AG04449 (cell line): ENCODE measurements around the gene CBLL1.

ENCODE experiments used
- CTCF ChIA-PET: fragments of 350-600 bp; formaldehyde crosslinking; extraction: SDS; loops from one replicate; lab custom pipeline; 2021; ENCODE audit warnings: antibody characterized with exemption; lab: Yijun Ruan, JAX
- POLR2A ChIA-PET: fragments of 400-600, 350-600 bp; formaldehyde crosslinking; extraction: SDS; loops from one replicate; lab custom pipeline; 2020; ENCODE audit warnings: antibody characterized with exemption, inconsistent platforms; lab: Yijun Ruan, JAX
- DNase-seq: peaks from one replicate; pipeline ENCODE4 v3.0.0-alpha.2; 2010; ENCODE audit warnings: low read depth, low spot score
- H3K4me3 ChIP-seq: 2 replicates; pipeline ENCODE4 v1.5.1; 2011; ENCODE audit warnings: low read depth, mild to moderate bottlenecking, control low read depth, low read length
- CTCF ChIP-seq: IDR thresholded peaks from one replicate; pipeline ENCODE4 v1.5.1; 2011; ENCODE audit warnings: mild to moderate bottlenecking, moderate library complexity, low read length, control low read depth, inconsistent platforms; ENCODE audit not compliant: insufficient read depth; ENCODE audit errors: missing control alignments

Gene CBLL1

GRCh38 chr7:107788216-107788615, 44.3 kb downstream of the CBLL1 start:
- no peak overlapping the region for H3K4me3 ChIP-seq
- DNase-seq, result no peak
- POLR2A ChIA-PET, result no interaction called here
- TF ChIP-seq CTCF, result no peak
- CTCF ChIA-PET, result interaction anchor here (0.9 kb wide), 1 partner anchor 17 kb away, joined by 3 read pairs; no protein-coding TSS in a partner anchor

GRCh38 chr7:107788662-107789061, 44.7 kb downstream of the CBLL1 start:
- H3K4me3 ChIP-seq, result no peak overlapping the region
- no peak for TF ChIP-seq CTCF
- DNase-seq, result no peak
- CTCF ChIA-PET, result no interaction called here
- POLR2A ChIA-PET, result no interaction called here

- no peak for DNase-seq
- POLR2A ChIA-PET, result no interaction called here
- CTCF ChIA-PET, result no interaction called here
- TF ChIP-seq CTCF, result no peak
- H3K4me3 ChIP-seq, result no peak overlapping the region
Measured at GRCh38 chr7:107789647-107790046, 45.7 kb downstream of the CBLL1 start.

GRCh38 chr7:107792364-107792763, 48.4 kb downstream of the CBLL1 start:
- TF ChIP-seq CTCF, result no peak
- no peak overlapping the region for H3K4me3 ChIP-seq
- CTCF ChIA-PET, result interaction anchor here (0.6 kb wide), 1 partner anchor 66 kb away, joined by 3 read pairs; no protein-coding TSS in a partner anchor
- no peak for DNase-seq
- POLR2A ChIA-PET, result no interaction called here

GRCh38 chr7:107799647-107800264, 55.8 kb downstream of the CBLL1 start:
- no peak for DNase-seq
- no peak for TF ChIP-seq CTCF
- no peak overlapping the region for H3K4me3 ChIP-seq
- CTCF ChIA-PET, result interaction anchor here (1.7 kb wide), 1 partner anchor 75 kb away, joined by 6 read pairs; no protein-coding TSS in a partner anchor
- POLR2A ChIA-PET, result no interaction called here

GRCh38 chr7:107803009-107803610, 59.2 kb downstream of the CBLL1 start, which contains the start of gene SLC26A3:
TSS of gene SLC26A3 (minus strand) at chr7:107803223. CDS start at chr7:107794509, 8,714 bp downstream.
- no peak for TF ChIP-seq CTCF
- CTCF ChIA-PET, result no interaction called here
- DNase-seq, result no peak
- POLR2A ChIA-PET, result no interaction called here
- H3K4me3 ChIP-seq, result no peak within 1 kb of the TSS
